HEK293 (cell line): ENCODE data around the gene EXD2.
A peak's percentile ranks its signal among the peaks of the same experiment; 100 is the strongest.

Source experiments
- GFI1B ChIP-seq: fragments of 450-650 bp; formaldehyde crosslinking; IDR thresholded peaks from 2 replicates; pipeline ENCODE4 v1.5.1; 2016; ENCODE audit warnings: missing biosample characterization, missing genetic modification characterization
- HOXA7 ChIP-seq: sonication (generic); formaldehyde crosslinking; IDR thresholded peaks from 2 replicates; pipeline ENCODE4 v1.8.1; 2022; ENCODE audit warnings: missing genetic modification reagents, borderline replicate concordance
- PATZ1 ChIP-seq: fragments of 450-650 bp; formaldehyde crosslinking; IDR thresholded peaks from 2 replicates; pipeline ENCODE4 v1.5.1; 2016; ENCODE audit warnings: missing biosample characterization, missing genetic modification characterization
- PRDM2 ChIP-seq: fragments of 450-650 bp; formaldehyde crosslinking; IDR thresholded peaks from 2 replicates; pipeline ENCODE4 v1.5.1; 2016; ENCODE audit warnings: missing biosample characterization, missing genetic modification characterization, borderline replicate concordance
- SP2 ChIP-seq: fragments of 450-650 bp; formaldehyde crosslinking; IDR thresholded peaks from 2 replicates; pipeline ENCODE4 v1.5.1; 2016; ENCODE audit warnings: missing biosample characterization, missing genetic modification characterization
- WT1 ChIP-seq: fragments of 450-650 bp; formaldehyde crosslinking; IDR thresholded peaks from 2 replicates; pipeline ENCODE4 v1.5.1; 2016; ENCODE audit warnings: missing biosample characterization, missing genetic modification characterization
- ZBTB10 ChIP-seq: fragments of 450-650 bp; formaldehyde crosslinking; IDR thresholded peaks from 2 replicates; pipeline ENCODE4 v1.5.1; 2016; ENCODE audit warnings: missing biosample characterization, missing genetic modification characterization
- ZBTB20 ChIP-seq: fragments of 450-650 bp; formaldehyde crosslinking; IDR thresholded peaks from 2 replicates; pipeline ENCODE4 v1.5.1; 2016; ENCODE audit warnings: missing biosample characterization, missing genetic modification characterization
- ZBTB49 ChIP-seq: fragments of 450-650 bp; formaldehyde crosslinking; IDR thresholded peaks from 2 replicates; pipeline ENCODE4 v1.5.1; 2016; ENCODE audit warnings: missing biosample characterization, missing genetic modification characterization, low read depth
- ZNF18 ChIP-seq: fragments of 450-650 bp; formaldehyde crosslinking; IDR thresholded peaks from 2 replicates; pipeline ENCODE4 v1.5.1; 2016; ENCODE audit warnings: missing biosample characterization, missing genetic modification characterization
- ZNF202 ChIP-seq: fragments of 450-650 bp; formaldehyde crosslinking; IDR thresholded peaks from 2 replicates; pipeline ENCODE4 v1.5.1; 2016; ENCODE audit warnings: missing biosample characterization, missing genetic modification characterization, borderline replicate concordance
- ZNF221 ChIP-seq: fragments of 450-650 bp; formaldehyde crosslinking; IDR thresholded peaks from 2 replicates; pipeline ENCODE4 v1.5.1; 2017; ENCODE audit warnings: missing biosample characterization, missing genetic modification characterization, borderline replicate concordance
- ZNF239 ChIP-seq: fragments of 450-650 bp; formaldehyde crosslinking; IDR thresholded peaks from 2 replicates; pipeline ENCODE4 v1.5.1; 2016; ENCODE audit warnings: missing biosample characterization, missing genetic modification characterization
- ZNF280D ChIP-seq: fragments of 450-650 bp; formaldehyde crosslinking; IDR thresholded peaks from 2 replicates; pipeline ENCODE4 v1.5.1; 2016; ENCODE audit warnings: missing biosample characterization, missing genetic modification characterization
- ZNF398 ChIP-seq: fragments of 450-650 bp; formaldehyde crosslinking; IDR thresholded peaks from 2 replicates; pipeline ENCODE4 v1.5.1; 2017; ENCODE audit warnings: missing biosample characterization, missing genetic modification characterization
- ZNF623 ChIP-seq: fragments of 450-650 bp; formaldehyde crosslinking; IDR thresholded peaks from 2 replicates; pipeline ENCODE4 v1.5.1; 2016; ENCODE audit warnings: missing biosample characterization, missing genetic modification characterization
- ZNF654 ChIP-seq: fragments of 450-650 bp; formaldehyde crosslinking; IDR thresholded peaks from 2 replicates; pipeline ENCODE4 v1.5.1; 2016; ENCODE audit warnings: low read depth, missing biosample characterization, missing genetic modification characterization

EXD2 gene

GRCh38 chr14:69153152-69153872, 38.0 kb upstream of the EXD2 start (continued):
- peak; percentile 72 for TF ChIP-seq ZNF398 (tag by site-specific recombination)
- TF ChIP-seq ZNF654 (tag by site-specific recombination), result no peak
- TF ChIP-seq SP2 (tag by site-specific recombination), result peak; percentile 71
- TF ChIP-seq ZBTB49 (tag by site-specific recombination), result no peak
- TF ChIP-seq ZNF239, result no peak
- TF ChIP-seq ZBTB10 (tag by site-specific recombination), result no peak; the same call in 1 of the 2 replicates
- TF ChIP-seq ZNF202, result no peak
- no peak for TF ChIP-seq ZNF221 (tag by site-specific recombination)
- TF ChIP-seq HOXA7 (CRISPR knock-in tag), result no peak
- TF ChIP-seq ZNF18, result no peak
- no peak; the same call in 1 of the 2 replicates for TF ChIP-seq WT1
- no peak for TF ChIP-seq GFI1B
- no peak for TF ChIP-seq PRDM2 (tag by site-specific recombination)
- no peak for TF ChIP-seq ZNF623 (tag by site-specific recombination)
- peak; percentile 71 for TF ChIP-seq ZBTB20 (tag by site-specific recombination)
- TF ChIP-seq PATZ1, result peak; percentile 53
- TF ChIP-seq ZNF280D (tag by site-specific recombination), result no peak
